H1 (cell line): ENCODE data around the gene ZNF532. TPM values are rescaled to one million over a fixed set of nuclear protein-coding genes. Genes with fewer than 3 reads are reported as not detected.

Experiments
- ATF3 ChIP-seq: IDR thresholded peaks from 2 replicates; pipeline ENCODE4 v1.6.1; 2011; ENCODE audit warnings: low read depth, mild to moderate bottlenecking, low read length; ENCODE audit not compliant: insufficient read depth
- BACH1 ChIP-seq: IDR thresholded peaks from 2 replicates; pipeline ENCODE4 v1.6.1; 2012; ENCODE audit warnings: low read length, improper control_type of control experiment
- CBX5 ChIP-seq: fragments of 300-800, 300-1000 bp; sonication (generic); IDR thresholded peaks from 2 replicates; pipeline ENCODE4 v1.7.1; 2016; ENCODE audit warnings: antibody characterized with exemption, low read length, low read depth
- KDM4A ChIP-seq: IDR thresholded peaks from one replicate; pipeline ENCODE4 v1.7.1; 2012; ENCODE audit warnings: low read depth, mild to moderate bottlenecking, moderate library complexity, low read length, inconsistent platforms; ENCODE audit not compliant: severe bottlenecking
- NRF1 ChIP-seq: IDR thresholded peaks from 2 replicates; pipeline ENCODE4 v1.6.1; 2011; ENCODE audit warnings: mild to moderate bottlenecking, low read depth, low read length, improper control_type of control experiment
- SAP30 ChIP-seq: fragments of 300-600 bp; sonication (generic); IDR thresholded peaks from 2 replicates; pipeline ENCODE4 v1.7.1; 2012; ENCODE audit warnings: low read length, moderate library complexity, mild to moderate bottlenecking, inconsistent platforms; ENCODE audit not compliant: insufficient read depth, insufficient replicate concordance
- TAF1 ChIP-seq: IDR thresholded peaks from 2 replicates; pipeline ENCODE4 v1.6.1; 2011; ENCODE audit warnings: mild to moderate bottlenecking, low read depth, low read length
- TEAD4 ChIP-seq: IDR thresholded peaks from 2 replicates; pipeline ENCODE4 v1.6.1; 2012; ENCODE audit warnings: low read depth, low read length, inconsistent platforms, mixed read lengths
- polyA plus RNA-seq, 7 experiments: library from polyadenylated mRNA; depleted of rRNA in 3 of 7; stranded (reverse) in 5 of 7; unstranded in 2 of 7; fragments of >200 nt in 5 of 7; fragments of 200-250 nt in 2 of 7; gene quantifications; 1 replicate in 5 of 7; 2 replicates in 1 of 7; 4 replicates in 1 of 7; pipeline versions ENCODE4 v1.2.1 to v1.2.3, GENCODE V29; 2011 to 2013; ENCODE audit warnings: missing spikeins in 2 of 7, mixed read lengths in 2 of 7
- total RNA-seq: library from RNA; stranded (reverse); fragmentation: NEBNext Ultra II Directional; extraction: Animal tissue kit (Norgen Biotek cat#: 25700); gene quantifications from 2 replicates; pipeline ENCODE4 v1.2.1, GENCODE V29; 2021

ZNF532 gene
- total and polyA plus RNA-seq, 2 of the 8 experiments (the other 6 are each of a cell fraction or from before 2014, with no cell fraction given) = 143 to 240 TPM

- TF ChIP-seq SAP30 (no peak), KDM4A (no peak), ATF3 (no peak), TAF1 (no peak), BACH1 (no peak), CBX5 (no peak), TEAD4 (peak; percentile 91), NRF1 (no peak)
These were observed 2.7 kb downstream of the ZNF532 start (continued) for GRCh38 chr18:58867281-58867961.
